WTC11 (cell line): ENCODE results near the gene KIFC3. TPM values are rescaled to one million over a fixed set of nuclear protein-coding genes. Genes with fewer than 3 reads are reported as not detected.

Source experiments
- ATAC-seq: fragments of 200-7000 bp; cut with Tn5 transposase; 2 replicates; pipeline ENCODE4 v1.10.0; 2021; ENCODE audit warnings: mild to moderate bottlenecking, moderate library complexity
- CTCF ChIA-PET: fragments of 300-600 bp; sonication (Branson Sonifier 250); formaldehyde crosslinking; loops from one replicate; lab custom pipeline; 2021; ENCODE audit warnings: antibody characterized with exemption; lab: Charles Lee
- POLR2A ChIA-PET: fragments of 350-600 bp; sonication (Branson Sonifier 250); formaldehyde crosslinking; loops from one replicate; lab custom pipeline; 2021; ENCODE audit warnings: antibody characterized with exemption; lab: Charles Lee
- DNase-seq: peaks from one replicate; pipeline ENCODE4 v3.0.0; 2021; ENCODE audit warnings: low spot score
- H3K27ac Mint-ChIP-seq: 2 replicates; pipeline ENCODE4 v1.8.0; 2021; ENCODE audit warnings: mixed read lengths
- H3K27me3 Mint-ChIP-seq: 2 replicates; pipeline ENCODE4 v1.8.0; 2021; ENCODE audit warnings: low read depth, mild to moderate bottlenecking, moderate library complexity, mixed read lengths
- H3K36me3 Mint-ChIP-seq: 2 replicates; pipeline ENCODE4 v1.8.0; 2021; ENCODE audit warnings: mixed read lengths
- H3K4me1 Mint-ChIP-seq: 2 replicates; pipeline ENCODE4 v1.8.0; 2022; ENCODE audit warnings: mixed read lengths
- H3K4me3 Mint-ChIP-seq: 2 replicates; pipeline ENCODE4 v1.8.0; 2021; ENCODE audit warnings: mild to moderate bottlenecking, moderate library complexity, mixed read lengths
- H3K9me3 Mint-ChIP-seq: 2 replicates; pipeline ENCODE4 v1.8.0; 2021; ENCODE audit warnings: mixed read lengths
- ETV6 ChIP-seq: sonication (generic); formaldehyde crosslinking; IDR thresholded peaks from 2 replicates; pipeline ENCODE4 v1.8.1; 2022; ENCODE audit warnings: mild to moderate bottlenecking, missing genetic modification reagents
- FOXP4 ChIP-seq: sonication (generic); formaldehyde crosslinking; IDR thresholded peaks from 2 replicates; pipeline ENCODE4 v1.8.0; 2022; ENCODE audit warnings: mild to moderate bottlenecking, missing genetic modification reagents
- GABPB1 ChIP-seq: sonication (generic); formaldehyde crosslinking; IDR thresholded peaks from 2 replicates; pipeline ENCODE4 v1.8.1; 2023; ENCODE audit warnings: mild to moderate bottlenecking, missing genetic modification reagents
- GRHL2 ChIP-seq: fragments of 250-450 bp; sonication (Bioruptor Pico); IDR thresholded peaks from 2 replicates; pipeline ENCODE4 v1.8.0; 2022; ENCODE audit warnings: mild to moderate bottlenecking, moderate library complexity; ENCODE audit not compliant: insufficient replicate concordance, severe bottlenecking
- GTF2I ChIP-seq: fragments of 250-450 bp; sonication (Bioruptor Pico); conservative IDR thresholded peaks from 2 replicates; pipeline ENCODE4 v1.4.0; 2021; ENCODE audit warnings: mild to moderate bottlenecking
- HMGA2 ChIP-seq: fragments of 250-450 bp; sonication (Bioruptor Pico); IDR thresholded peaks from 2 replicates; pipeline ENCODE4 v1.4.0; 2021; ENCODE audit warnings: mild to moderate bottlenecking, moderate library complexity
- IRF1 ChIP-seq: sonication (generic); formaldehyde crosslinking; IDR thresholded peaks from 2 replicates; pipeline ENCODE4 v1.8.0; 2023; ENCODE audit warnings: missing genetic modification reagents
- JUN ChIP-seq: sonication (generic); formaldehyde crosslinking; IDR thresholded peaks from 2 replicates; pipeline ENCODE4 v1.8.0; 2023; ENCODE audit warnings: mild to moderate bottlenecking, missing genetic modification reagents
- MYBL2 ChIP-seq: sonication (generic); formaldehyde crosslinking; IDR thresholded peaks from 2 replicates; pipeline ENCODE4 v1.8.1; 2023; ENCODE audit warnings: mild to moderate bottlenecking, moderate library complexity, missing genetic modification reagents
- NFE2L1 ChIP-seq: sonication (generic); formaldehyde crosslinking; IDR thresholded peaks from 2 replicates; pipeline ENCODE4 v1.8.1; 2023; ENCODE audit warnings: missing genetic modification reagents
- NR3C1 ChIP-seq: sonication (generic); formaldehyde crosslinking; conservative IDR thresholded peaks from 2 replicates; pipeline ENCODE4 v1.8.1; 2023; ENCODE audit warnings: low read depth, mild to moderate bottlenecking, missing genetic modification reagents
- SMAD4 ChIP-seq: sonication (generic); formaldehyde crosslinking; IDR thresholded peaks from 2 replicates; pipeline ENCODE4 v1.8.0; 2022; ENCODE audit warnings: mild to moderate bottlenecking, missing genetic modification reagents
- TEAD4 ChIP-seq: sonication (generic); formaldehyde crosslinking; IDR thresholded peaks from 2 replicates; pipeline ENCODE4 v1.8.0; 2022; ENCODE audit warnings: mild to moderate bottlenecking, missing genetic modification reagents
- TP53 ChIP-seq: sonication (generic); formaldehyde crosslinking; IDR thresholded peaks from 2 replicates; pipeline ENCODE4 v1.8.1; 2023; ENCODE audit warnings: mild to moderate bottlenecking, missing genetic modification reagents
- ZNF396 ChIP-seq: fragments of 250-450 bp; sonication (Bioruptor Pico); IDR thresholded peaks from 2 replicates; pipeline ENCODE4 v1.8.0; 2021; ENCODE audit warnings: mild to moderate bottlenecking, moderate library complexity, borderline replicate concordance
- ZNF416 ChIP-seq: fragments of 250-450 bp; sonication (Bioruptor Pico); IDR thresholded peaks from 2 replicates; pipeline ENCODE4 v1.9.0; 2021; ENCODE audit warnings: mild to moderate bottlenecking, inconsistent platforms
- total RNA-seq: library from RNA; stranded (reverse); gene quantifications from 3 replicates; pipeline ENCODE4 v1.2.3, GENCODE V29; 2021
- TF ChIP-seq, protein P1 (sequence below): sonication (generic); formaldehyde crosslinking; IDR thresholded peaks from 2 replicates; pipeline ENCODE4 v1.8.1; 2023; ENCODE audit warnings: mild to moderate bottlenecking, missing genetic modification reagents
- TF ChIP-seq, protein P2 (sequence below): sonication (generic); formaldehyde crosslinking; IDR thresholded peaks from 2 replicates; pipeline ENCODE4 v1.8.0; 2022; ENCODE audit warnings: missing genetic modification reagents
- TF ChIP-seq, protein P3 (sequence below): sonication (generic); formaldehyde crosslinking; IDR thresholded peaks from 2 replicates; pipeline ENCODE4 v1.8.0; 2022; ENCODE audit warnings: mild to moderate bottlenecking, missing genetic modification reagents
- TF ChIP-seq, protein P4 (sequence below): sonication (generic); formaldehyde crosslinking; IDR thresholded peaks from 2 replicates; pipeline ENCODE4 v1.8.1; 2022; ENCODE audit warnings: low read depth, mild to moderate bottlenecking, moderate library complexity, missing genetic modification reagents, borderline replicate concordance

KIFC3 gene
- total RNA-seq, 1 experiment from 2014 or later = 11.6 TPM

DNA sequence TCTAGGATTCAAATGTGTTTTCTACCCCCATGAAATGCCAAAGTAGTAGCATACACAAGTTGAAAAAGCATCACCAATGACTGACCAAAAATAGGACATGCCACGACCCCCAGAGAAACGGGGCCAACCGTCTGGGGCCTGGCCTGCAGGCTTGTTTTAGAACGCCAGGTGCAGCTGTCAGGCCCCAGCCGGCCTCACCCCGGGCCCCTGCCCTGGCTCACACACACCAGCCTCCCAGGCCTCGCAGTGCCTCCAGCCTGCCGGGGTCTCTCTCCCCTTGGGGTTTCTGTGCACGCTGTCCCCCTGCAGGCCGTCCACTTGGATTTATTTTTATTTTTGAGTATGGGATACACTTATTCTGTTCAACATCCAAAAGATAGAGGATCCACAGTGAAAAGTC lies 58.8 kb downstream of the KIFC3 start:
- no peak for ATAC-seq
- 0 out of 2 replicates have a peak, but pooled peaks cover 3% of the 10 kb centered on the region for H3K4me1 Mint-ChIP-seq
- TF ChIP-seq, protein P1, sequence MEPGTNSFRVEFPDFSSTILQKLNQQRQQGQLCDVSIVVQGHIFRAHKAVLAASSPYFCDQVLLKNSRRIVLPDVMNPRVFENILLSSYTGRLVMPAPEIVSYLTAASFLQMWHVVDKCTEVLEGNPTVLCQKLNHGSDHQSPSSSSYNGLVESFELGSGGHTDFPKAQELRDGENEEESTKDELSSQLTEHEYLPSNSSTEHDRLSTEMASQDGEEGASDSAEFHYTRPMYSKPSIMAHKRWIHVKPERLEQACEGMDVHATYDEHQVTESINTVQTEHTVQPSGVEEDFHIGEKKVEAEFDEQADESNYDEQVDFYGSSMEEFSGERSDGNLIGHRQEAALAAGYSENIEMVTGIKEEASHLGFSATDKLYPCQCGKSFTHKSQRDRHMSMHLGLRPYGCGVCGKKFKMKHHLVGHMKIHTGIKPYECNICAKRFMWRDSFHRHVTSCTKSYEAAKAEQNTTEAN = no peak
- TF ChIP-seq, protein P2, sequence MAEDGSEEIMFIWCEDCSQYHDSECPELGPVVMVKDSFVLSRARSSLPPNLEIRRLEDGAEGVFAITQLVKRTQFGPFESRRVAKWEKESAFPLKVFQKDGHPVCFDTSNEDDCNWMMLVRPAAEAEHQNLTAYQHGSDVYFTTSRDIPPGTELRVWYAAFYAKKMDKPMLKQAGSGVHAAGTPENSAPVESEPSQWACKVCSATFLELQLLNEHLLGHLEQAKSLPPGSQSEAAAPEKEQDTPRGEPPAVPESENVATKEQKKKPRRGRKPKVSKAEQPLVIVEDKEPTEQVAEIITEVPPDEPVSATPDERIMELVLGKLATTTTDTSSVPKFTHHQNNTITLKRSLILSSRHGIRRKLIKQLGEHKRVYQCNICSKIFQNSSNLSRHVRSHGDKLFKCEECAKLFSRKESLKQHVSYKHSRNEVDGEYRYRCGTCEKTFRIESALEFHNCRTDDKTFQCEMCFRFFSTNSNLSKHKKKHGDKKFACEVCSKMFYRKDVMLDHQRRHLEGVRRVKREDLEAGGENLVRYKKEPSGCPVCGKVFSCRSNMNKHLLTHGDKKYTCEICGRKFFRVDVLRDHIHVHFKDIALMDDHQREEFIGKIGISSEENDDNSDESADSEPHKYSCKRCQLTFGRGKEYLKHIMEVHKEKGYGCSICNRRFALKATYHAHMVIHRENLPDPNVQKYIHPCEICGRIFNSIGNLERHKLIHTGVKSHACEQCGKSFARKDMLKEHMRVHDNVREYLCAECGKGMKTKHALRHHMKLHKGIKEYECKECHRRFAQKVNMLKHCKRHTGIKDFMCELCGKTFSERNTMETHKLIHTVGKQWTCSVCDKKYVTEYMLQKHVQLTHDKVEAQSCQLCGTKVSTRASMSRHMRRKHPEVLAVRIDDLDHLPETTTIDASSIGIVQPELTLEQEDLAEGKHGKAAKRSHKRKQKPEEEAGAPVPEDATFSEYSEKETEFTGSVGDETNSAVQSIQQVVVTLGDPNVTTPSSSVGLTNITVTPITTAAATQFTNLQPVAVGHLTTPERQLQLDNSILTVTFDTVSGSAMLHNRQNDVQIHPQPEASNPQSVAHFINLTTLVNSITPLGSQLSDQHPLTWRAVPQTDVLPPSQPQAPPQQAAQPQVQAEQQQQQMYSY (CRISPR knock-in tag) = no peak
- no peak for TF ChIP-seq IRF1 (CRISPR knock-in tag)
- TF ChIP-seq MYBL2 (CRISPR knock-in tag) = no peak
- TF ChIP-seq TEAD4 (CRISPR knock-in tag) = no peak
- no peak for TF ChIP-seq HMGA2 (CRISPR knock-in tag)
- no peak for TF ChIP-seq SMAD4
- TF ChIP-seq ZNF396 (CRISPR knock-in tag) = no peak
- TF ChIP-seq JUN (CRISPR knock-in tag) = no peak
- TF ChIP-seq ZNF416 (CRISPR knock-in tag) = no peak
- TF ChIP-seq, protein P3, sequence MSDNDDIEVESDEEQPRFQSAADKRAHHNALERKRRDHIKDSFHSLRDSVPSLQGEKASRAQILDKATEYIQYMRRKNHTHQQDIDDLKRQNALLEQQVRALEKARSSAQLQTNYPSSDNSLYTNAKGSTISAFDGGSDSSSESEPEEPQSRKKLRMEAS (CRISPR knock-in tag) = no peak
- TF ChIP-seq, all 79 proteins: peak for 0
- H3K9me3 Mint-ChIP-seq = no peaks in the 10 kb centered on the region
- no peaks in the 10 kb centered on the region for H3K27me3 Mint-ChIP-seq
- H3K27ac Mint-ChIP-seq = peak overlapping the region; percentile 78
- H3K4me3 Mint-ChIP-seq = no peak overlapping the region
- POLR2A ChIA-PET = no interaction called here
- no peaks in the 10 kb centered on the region for H3K36me3 Mint-ChIP-seq
- CTCF ChIA-PET = no interaction called here
- DNase-seq = no peak

GRCh38 chr16:57742543-57742942 lies 59.7 kb downstream of the KIFC3 start:
- Mint-ChIP-seq H3K27me3 (no peaks in the 10 kb centered on the region), H3K36me3 (no peaks in the 10 kb centered on the region), H3K27ac (no peak overlapping the region; the same call in 1 of the 2 replicates), H3K9me3 (no peaks in the 10 kb centered on the region), H3K4me3 (no peak overlapping the region), H3K4me1 (0 out of 2 replicates have a peak, but pooled peaks cover 3% of the 10 kb centered on the region)
- ATAC-seq = no peak; the same call in 1 of the 2 replicates
- no peak for DNase-seq
- ChIA-PET CTCF (interaction anchor here (0.6 to 1.0 kb wide), 3 partner anchors 11 to 22 kb away, joined by 3 read pairs; no protein-coding TSS in a partner anchor), POLR2A (interaction anchor here (0.7 kb wide), 1 partner anchor 25 kb away, joined by 3 read pairs; no protein-coding TSS in a partner anchor)
- TF ChIP-seq NR3C1 (CRISPR knock-in tag) = no peak
- no peak for TF ChIP-seq FOXP4 (CRISPR knock-in tag)
- TF ChIP-seq, protein P2 (CRISPR knock-in tag) = no peak
- no peak for TF ChIP-seq ETV6 (CRISPR knock-in tag)
- no peak for TF ChIP-seq GABPB1
- no peak for TF ChIP-seq NFE2L1
- no peak for TF ChIP-seq TP53 (CRISPR knock-in tag)
- TF ChIP-seq, protein P4, sequence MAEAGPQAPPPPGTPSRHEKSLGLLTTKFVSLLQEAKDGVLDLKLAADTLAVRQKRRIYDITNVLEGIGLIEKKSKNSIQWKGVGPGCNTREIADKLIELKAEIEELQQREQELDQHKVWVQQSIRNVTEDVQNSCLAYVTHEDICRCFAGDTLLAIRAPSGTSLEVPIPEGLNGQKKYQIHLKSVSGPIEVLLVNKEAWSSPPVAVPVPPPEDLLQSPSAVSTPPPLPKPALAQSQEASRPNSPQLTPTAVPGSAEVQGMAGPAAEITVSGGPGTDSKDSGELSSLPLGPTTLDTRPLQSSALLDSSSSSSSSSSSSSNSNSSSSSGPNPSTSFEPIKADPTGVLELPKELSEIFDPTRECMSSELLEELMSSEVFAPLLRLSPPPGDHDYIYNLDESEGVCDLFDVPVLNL (CRISPR knock-in tag) = no peak
- no peak for TF ChIP-seq GRHL2 (CRISPR knock-in tag)
- TF ChIP-seq GTF2I = no peak
